ENCODE data around the gene SLC25A45.
"Not testable (repeated sequence)": the region's sequence is repeated elsewhere in the genome, so short reads cannot be mapped to it uniquely, and the experiment has no call there.

SLC25A45 gene

DNA sequence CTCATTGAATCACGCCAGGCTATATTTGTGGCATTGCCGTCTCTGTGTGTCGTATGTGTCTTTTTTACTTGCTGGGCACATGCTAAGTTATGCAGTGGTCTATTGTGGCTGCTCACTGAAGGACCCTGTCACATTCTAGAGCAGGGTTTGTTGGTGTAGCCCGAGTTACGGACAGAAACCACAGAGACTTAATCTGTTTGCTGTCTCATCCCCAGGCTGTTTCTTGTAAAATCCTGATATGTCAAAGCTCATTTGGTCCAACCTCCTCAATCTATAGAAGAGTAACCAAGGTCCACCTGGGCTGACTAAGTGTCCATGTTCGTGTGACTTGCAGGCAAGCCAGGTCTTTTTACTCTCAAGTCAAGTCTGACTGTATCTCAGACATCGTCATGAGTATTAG is 43.8 kb downstream of the SLC25A45 start:
- CTCF ChIA-PET, result interaction anchor here (1.5 kb wide), 1 partner anchor 9 kb away, joined by 6 read pairs; no protein-coding TSS in a partner anchor
- H3K27ac Mint-ChIP-seq, result no peak overlapping the region
- peaks cover 44% of the 10 kb centered on the region for H3K36me3 Mint-ChIP-seq
- H3K4me3 Mint-ChIP-seq, result no peak overlapping the region
- DNase-seq, result no peak
- no peaks in the 10 kb centered on the region for H3K9me3 Mint-ChIP-seq
- no peaks in the 10 kb centered on the region for H3K27me3 Mint-ChIP-seq
- peaks cover 31% of the 10 kb centered on the region for H3K4me1 Mint-ChIP-seq

DNA sequence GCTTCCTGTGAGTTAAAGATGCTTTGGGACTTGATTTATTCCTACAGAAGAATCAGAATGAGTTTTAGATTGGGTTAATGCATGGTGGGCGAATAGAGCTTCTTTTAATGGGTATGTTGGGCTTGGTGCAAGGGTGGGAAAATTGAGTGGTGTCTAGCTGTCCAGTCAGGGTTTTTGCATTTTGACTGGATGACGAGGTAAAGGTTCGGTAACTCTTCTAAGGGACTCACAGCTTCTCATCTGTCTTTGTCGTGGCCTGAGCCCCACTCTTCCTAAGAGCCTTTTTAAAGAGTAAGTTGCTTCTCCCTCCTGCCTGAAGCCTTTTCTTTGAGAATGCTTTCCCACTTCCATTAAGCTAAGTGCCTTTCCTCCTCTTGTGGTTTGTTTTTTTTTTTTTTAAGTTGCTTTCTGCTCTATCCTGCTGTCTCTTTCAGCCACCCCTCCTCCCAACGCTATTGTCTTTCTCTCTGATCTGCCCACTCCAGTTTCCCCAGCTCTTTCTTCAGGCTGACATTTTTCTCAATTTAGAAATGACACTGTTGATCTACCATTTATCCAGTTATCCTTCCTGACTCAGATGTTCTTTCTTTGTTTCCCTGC is 47.6 kb downstream of the SLC25A45 start:
- peak overlapping the region; percentile 91 for H3K4me3 Mint-ChIP-seq
- peaks cover 37% of the 10 kb centered on the region for H3K4me1 Mint-ChIP-seq
- H3K36me3 Mint-ChIP-seq, result peaks cover 21% of the 10 kb centered on the region
- H3K27me3 Mint-ChIP-seq, result peaks cover 4% of the 10 kb centered on the region
- CTCF ChIA-PET, result interaction anchor here (0.9 to 8.7 kb wide), 3 partner anchors 11 to 134 kb away, joined by 3 to 125 read pairs (median 3); partner anchors contain the start of gene CDC42EP2
- no peak for DNase-seq
- peak overlapping the region; percentile 79 for H3K27ac Mint-ChIP-seq
- H3K9me3 Mint-ChIP-seq, result no peaks in the 10 kb centered on the region

DNA sequence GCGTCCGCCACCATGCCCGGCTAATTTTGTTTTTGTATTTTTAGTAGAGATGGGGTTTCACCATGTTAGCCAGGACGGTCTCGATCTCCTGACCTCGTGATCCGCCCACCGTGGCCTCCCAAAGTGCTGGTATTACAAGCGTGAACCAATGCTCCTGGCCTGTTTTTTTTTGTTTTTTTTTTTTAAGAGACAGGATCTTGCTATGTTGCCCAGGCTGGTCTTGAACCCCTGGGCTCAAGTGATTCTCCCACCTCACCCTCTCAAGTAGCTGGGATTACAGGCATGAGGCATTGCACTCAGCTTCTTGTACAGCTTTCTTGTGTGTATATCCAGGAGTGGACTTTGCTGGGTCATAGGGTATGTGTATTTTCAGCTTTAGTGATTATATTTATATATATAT is 49.9 kb downstream of the SLC25A45 start:
- H3K4me1 Mint-ChIP-seq, result peaks cover 28% of the 10 kb centered on the region

DNA sequence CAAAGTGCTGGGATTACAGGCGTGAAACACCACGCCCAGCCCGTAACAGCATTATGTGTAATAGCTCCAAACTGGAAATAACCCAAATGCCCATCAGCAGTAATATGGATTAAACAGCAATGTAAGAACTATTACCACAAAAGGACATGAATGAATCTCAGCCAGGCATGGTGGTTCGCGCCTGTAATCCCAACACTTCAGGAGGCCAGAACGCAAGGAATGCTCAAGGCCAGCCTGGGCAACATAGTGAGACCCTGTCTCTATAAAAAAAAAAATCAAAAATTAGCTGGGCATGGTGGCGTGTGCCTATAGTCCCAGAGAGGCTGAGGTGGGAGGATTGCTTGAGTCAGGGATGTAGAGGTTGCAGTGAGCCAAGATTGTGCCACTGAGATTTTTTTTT is 51.9 kb downstream of the SLC25A45 start:
- DNase-seq, result no peak
- H3K27ac Mint-ChIP-seq, result no peak overlapping the region
- H3K4me1 Mint-ChIP-seq, result peaks cover 24% of the 10 kb centered on the region
- no peak overlapping the region for H3K4me3 Mint-ChIP-seq
- no peaks in the 10 kb centered on the region for H3K9me3 Mint-ChIP-seq
- CTCF ChIA-PET, result interaction anchor here (0.6 to 8.7 kb wide), 19 partner anchors 9 to 1649 kb away, joined by 3 to 125 read pairs (median 4); partner anchors contain the start of gene CDC42EP2
- peaks cover 6% of the 10 kb centered on the region for H3K36me3 Mint-ChIP-seq
- peaks cover 11% of the 10 kb centered on the region for H3K27me3 Mint-ChIP-seq

More for the DNA sequence above, 49.9 kb downstream of the SLC25A45 start:
- not testable (repeated sequence) for DNase-seq, H3K36me3 Mint-ChIP-seq, H3K9me3 Mint-ChIP-seq, H3K27ac Mint-ChIP-seq, H3K4me3 Mint-ChIP-seq, H3K27me3 Mint-ChIP-seq
- CTCF ChIA-PET, result interaction anchor here (1.0 to 8.7 kb wide), 7 partner anchors 16 to 197 kb away, joined by 3 to 125 read pairs (median 4); partner anchors contain the start of gene CDC42EP2

DNA sequence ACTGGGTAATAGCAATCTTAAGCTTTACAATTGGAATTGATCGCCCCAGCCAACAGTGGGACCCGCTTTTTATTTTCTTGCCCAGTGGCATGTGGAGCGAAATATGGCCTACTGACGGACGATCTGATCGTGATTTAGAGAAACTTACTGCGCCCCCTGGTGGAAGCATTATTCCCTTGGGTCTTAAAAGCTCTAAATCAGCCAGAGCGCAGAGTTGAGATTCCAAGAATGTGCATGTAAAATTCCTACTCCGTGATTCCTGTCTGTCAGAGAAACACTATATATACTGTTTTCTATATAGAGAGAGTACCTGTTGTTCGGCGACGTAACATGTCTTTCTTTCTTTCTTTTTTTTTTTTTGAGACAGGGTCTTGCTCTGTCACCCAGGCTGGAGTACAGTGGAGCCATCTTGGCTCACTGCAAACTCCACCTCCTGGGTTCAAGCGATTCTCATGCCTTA is 52.5 kb downstream of the SLC25A45 start:
- no peak overlapping the region for H3K4me3 Mint-ChIP-seq
- H3K4me1 Mint-ChIP-seq, result peaks cover 19% of the 10 kb centered on the region
- no peak overlapping the region for H3K27ac Mint-ChIP-seq
- H3K36me3 Mint-ChIP-seq, result peaks cover 2% of the 10 kb centered on the region
- peaks cover 11% of the 10 kb centered on the region for H3K27me3 Mint-ChIP-seq
- no peaks in the 10 kb centered on the region for H3K9me3 Mint-ChIP-seq
- CTCF ChIA-PET, result interaction anchor here (0.7 to 8.7 kb wide), 25 partner anchors 9 to 182 kb away, joined by 3 to 125 read pairs (median 4); partner anchors contain the start of gene CDC42EP2
- peak; percentile 88 for DNase-seq

DNA sequence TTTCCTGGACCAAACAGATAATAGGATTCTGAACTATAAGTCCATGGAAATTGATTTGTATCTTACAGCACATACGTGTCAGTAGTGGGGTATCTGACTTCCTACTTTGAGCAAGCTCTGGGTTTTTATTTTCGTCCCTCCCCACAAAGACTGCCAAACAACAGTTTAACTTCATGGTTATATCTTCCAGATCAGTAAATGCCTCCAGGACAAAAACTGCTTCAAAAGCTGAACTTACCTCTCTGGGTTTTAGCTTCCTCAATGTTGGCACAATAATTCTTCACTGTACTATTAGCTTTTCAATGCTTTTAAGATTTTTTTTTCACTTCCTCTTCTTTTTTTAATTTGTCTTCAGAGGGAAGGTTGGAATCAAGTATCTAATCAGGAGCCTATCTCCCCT is 53.0 kb downstream of the SLC25A45 start:
- Mint-ChIP-seq H3K27me3 (peaks cover 11% of the 10 kb centered on the region), H3K4me3 (no peak overlapping the region)

DNA sequence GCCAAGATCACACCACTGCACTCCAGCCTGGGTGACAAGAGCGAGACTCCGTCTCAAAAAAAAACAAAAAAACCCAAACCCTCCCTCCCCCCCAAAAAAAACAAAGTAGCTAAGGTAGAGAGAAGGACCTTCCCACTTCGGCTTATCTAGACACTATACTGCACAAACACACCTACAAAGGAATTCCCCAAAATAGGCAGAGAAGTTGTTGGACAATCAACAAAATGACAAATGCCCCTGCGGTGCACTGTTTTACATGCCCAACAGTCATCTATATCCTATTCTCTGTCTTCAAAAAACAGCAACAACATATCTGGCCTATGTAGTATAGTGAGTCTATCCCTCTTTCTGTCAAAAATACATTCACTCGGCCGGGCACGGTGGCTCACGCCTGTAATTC is 55.4 kb downstream of the SLC25A45 start:
- Mint-ChIP-seq H3K27ac (no peak overlapping the region), H3K27me3 (peaks cover 16% of the 10 kb centered on the region), H3K4me3 (no peak overlapping the region), H3K4me1 (peaks cover 9% of the 10 kb centered on the region), H3K9me3 (no peaks in the 10 kb centered on the region), H3K36me3 (no peaks in the 10 kb centered on the region)
- no peak for DNase-seq
- CTCF ChIA-PET, result interaction anchor here (0.7 to 5.1 kb wide), 3 partner anchors 11 to 210 kb away, joined by 3 to 50 read pairs (median 13); partner anchors contain the start of gene ZNHIT2

More for the DNA sequence above, 53.0 kb downstream of the SLC25A45 start:
- peaks cover 2% of the 10 kb centered on the region for H3K36me3 Mint-ChIP-seq
- CTCF ChIA-PET, result interaction anchor here (0.7 to 8.7 kb wide), 22 partner anchors 10 to 182 kb away, joined by 3 to 125 read pairs (median 4); partner anchors contain the start of gene CDC42EP2
- no peak for DNase-seq
- peaks cover 14% of the 10 kb centered on the region for H3K4me1 Mint-ChIP-seq
- no peaks in the 10 kb centered on the region for H3K9me3 Mint-ChIP-seq
- no peak overlapping the region for H3K27ac Mint-ChIP-seq

DNA sequence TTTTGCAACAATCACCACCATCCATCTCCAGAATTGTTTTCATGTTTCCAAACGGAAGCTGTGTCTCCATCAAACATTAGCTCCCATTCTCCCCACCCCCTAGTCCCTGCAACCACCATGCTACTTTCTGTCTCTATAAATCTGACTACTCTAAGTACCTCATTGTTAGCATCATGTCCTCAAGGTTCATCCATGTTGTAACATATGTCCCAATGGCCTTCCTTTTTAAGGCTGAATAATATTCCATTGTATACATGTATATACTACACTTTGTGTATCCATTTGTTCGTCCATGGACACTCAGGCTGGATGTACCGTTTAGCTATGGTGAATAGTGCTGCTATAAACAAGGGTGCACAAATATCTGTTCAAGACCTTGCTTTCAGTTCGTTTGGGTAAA is 57.0 kb downstream of the SLC25A45 start:
- Mint-ChIP-seq H3K27ac (no peak overlapping the region), H3K36me3 (no peaks in the 10 kb centered on the region), H3K4me1 (peaks cover 9% of the 10 kb centered on the region), H3K27me3 (peaks cover 12% of the 10 kb centered on the region), H3K9me3 (no peaks in the 10 kb centered on the region), H3K4me3 (no peak overlapping the region)
- DNase-seq, result no peak
- CTCF ChIA-PET, result interaction anchor here (2.4 kb wide), 1 partner anchor 10 kb away, joined by 13 read pairs; no protein-coding TSS in a partner anchor

Measured in activated naive CD4-positive, alpha-beta T cell treated with anti-CD3 and anti-CD28 coated beads, Interleukin-2, amount 10 ng/mL, durations not matched to agents 7 days and 5 days (primary cell).